ENCODE data around the gene SLC5A2. TPM values are rescaled to one million over a fixed set of nuclear protein-coding genes. Genes with fewer than 3 reads are reported as not detected.
A peak's percentile ranks its signal among the peaks of the same experiment; 100 is the strongest.

The SLC5A2 gene
- total RNA-seq, 1 experiment from 2014 or later = 1.6 TPM

DNA sequence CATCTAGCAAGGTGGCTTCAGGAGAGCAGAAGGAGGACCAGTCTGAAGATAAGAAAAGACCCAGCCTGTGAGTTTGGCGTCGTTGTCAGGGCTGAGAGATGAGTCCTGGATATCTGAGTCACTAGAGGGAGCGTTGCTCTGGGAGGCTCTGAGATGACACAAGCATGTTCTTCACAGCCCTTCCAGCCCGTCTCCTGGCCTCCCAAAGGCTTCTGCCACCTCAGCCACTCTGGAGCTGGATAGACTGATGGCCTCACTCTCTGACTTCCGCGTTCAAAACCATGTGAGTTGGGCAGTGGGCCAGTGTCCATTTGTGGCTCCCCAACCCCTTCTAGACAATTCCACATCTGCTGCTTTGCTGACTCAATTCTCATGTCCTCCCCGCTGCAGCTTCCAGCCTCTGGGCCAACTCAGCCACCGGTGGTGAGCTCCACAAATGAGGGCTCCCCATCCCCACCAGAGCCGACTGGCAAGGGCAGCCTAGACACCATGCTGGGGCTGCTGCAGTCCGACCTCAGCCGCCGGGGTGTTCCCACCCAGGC, 8.7 kb upstream of the SLC5A2 start:
- no peak overlapping the region for H3K27ac Mint-ChIP-seq (ENCODE audit: unreplicated experiment)
- peaks cover 31% of the 10 kb centered on the region for H3K4me1 Mint-ChIP-seq (ENCODE audit: low read depth, unreplicated experiment)
- intact Hi-C loops (cut with micrococcal nuclease; ENCODE audit: unreplicated experiment) = no loop called here
- H3K27me3 Mint-ChIP-seq (ENCODE audit: unreplicated experiment) = no peaks in the 10 kb centered on the region
- DNase-seq = no peak
- no peak overlapping the region for H3K4me3 Mint-ChIP-seq (ENCODE audit: low read depth, unreplicated experiment)
- H3K36me3 Mint-ChIP-seq (ENCODE audit: insufficient read depth, unreplicated experiment) = peaks cover 43% of the 10 kb centered on the region
- TF ChIP-seq, protein P1, sequence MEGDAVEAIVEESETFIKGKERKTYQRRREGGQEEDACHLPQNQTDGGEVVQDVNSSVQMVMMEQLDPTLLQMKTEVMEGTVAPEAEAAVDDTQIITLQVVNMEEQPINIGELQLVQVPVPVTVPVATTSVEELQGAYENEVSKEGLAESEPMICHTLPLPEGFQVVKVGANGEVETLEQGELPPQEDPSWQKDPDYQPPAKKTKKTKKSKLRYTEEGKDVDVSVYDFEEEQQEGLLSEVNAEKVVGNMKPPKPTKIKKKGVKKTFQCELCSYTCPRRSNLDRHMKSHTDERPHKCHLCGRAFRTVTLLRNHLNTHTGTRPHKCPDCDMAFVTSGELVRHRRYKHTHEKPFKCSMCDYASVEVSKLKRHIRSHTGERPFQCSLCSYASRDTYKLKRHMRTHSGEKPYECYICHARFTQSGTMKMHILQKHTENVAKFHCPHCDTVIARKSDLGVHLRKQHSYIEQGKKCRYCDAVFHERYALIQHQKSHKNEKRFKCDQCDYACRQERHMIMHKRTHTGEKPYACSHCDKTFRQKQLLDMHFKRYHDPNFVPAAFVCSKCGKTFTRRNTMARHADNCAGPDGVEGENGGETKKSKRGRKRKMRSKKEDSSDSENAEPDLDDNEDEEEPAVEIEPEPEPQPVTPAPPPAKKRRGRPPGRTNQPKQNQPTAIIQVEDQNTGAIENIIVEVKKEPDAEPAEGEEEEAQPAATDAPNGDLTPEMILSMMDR (IDR thresholded peaks at IDR 0.05; ENCODE audit: unreplicated experiment) = no peak
- BruUV-seq (replicated peaks) = TSS peak; percentile 18
- CTCF ChIA-PET = no interaction called here
- H3K9me3 Mint-ChIP-seq (ENCODE audit: low read depth, unreplicated experiment) = no peaks in the 10 kb centered on the region

DNA sequence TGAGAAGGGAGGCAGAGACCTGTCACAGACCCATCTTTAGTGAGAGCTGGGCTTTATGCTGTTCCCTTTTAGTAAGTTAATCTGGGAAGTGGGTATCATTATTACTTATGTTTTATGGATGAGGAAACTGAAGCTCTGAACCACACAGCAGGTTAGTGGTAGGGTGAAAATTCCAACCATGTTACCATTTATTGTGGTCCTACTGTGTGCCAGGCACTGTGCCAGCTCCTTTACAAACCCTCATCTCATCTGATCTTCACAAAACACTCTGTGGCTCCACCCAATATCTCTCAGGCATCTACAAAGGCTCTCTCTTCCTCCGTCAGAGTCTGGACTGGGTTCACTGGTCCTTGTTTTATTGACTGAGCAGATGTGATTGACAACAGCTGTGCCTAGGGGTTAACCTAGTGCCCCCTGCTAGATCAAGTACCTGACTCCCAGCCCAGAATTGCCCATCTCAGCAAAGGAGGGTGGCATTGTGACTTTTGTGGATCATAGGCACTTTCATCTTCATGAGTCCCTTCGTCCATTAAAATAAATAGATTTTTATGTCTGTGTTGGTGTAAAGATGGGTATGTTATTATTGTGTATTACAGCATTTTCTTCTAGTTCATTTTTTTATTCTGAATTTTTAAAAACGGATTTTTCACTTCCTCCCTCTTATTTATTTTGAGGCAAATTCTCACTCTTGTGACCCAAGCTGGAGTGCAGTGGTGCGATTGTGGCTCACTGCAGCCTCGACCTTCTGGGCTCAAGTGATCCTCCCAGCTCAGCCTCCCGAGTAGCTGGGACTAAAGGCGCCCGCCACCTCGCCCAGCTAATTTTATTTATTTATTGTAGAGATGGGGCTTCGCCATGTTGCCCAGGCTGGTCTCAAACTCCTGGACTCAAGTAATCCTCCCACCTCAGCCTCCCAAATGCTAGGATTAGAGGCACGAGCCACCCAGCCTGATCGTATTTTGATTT, 7.9 kb upstream of the SLC5A2 start:
- TSS peak; percentile 35 for BruUV-seq (replicated peaks)
- no peak for DNase-seq
- H3K27ac Mint-ChIP-seq (ENCODE audit: unreplicated experiment) = no peak overlapping the region
- CTCF ChIA-PET = no interaction called here
- peaks cover 43% of the 10 kb centered on the region for H3K36me3 Mint-ChIP-seq (ENCODE audit: insufficient read depth, unreplicated experiment)
- no peaks in the 10 kb centered on the region for H3K9me3 Mint-ChIP-seq (ENCODE audit: low read depth, unreplicated experiment)
- H3K4me3 Mint-ChIP-seq (ENCODE audit: low read depth, unreplicated experiment) = no peak overlapping the region
- intact Hi-C loops (cut with micrococcal nuclease; ENCODE audit: unreplicated experiment) = no loop called here
- no peaks in the 10 kb centered on the region for H3K27me3 Mint-ChIP-seq (ENCODE audit: unreplicated experiment)
- TF ChIP-seq, protein P1 (IDR thresholded peaks at IDR 0.05; ENCODE audit: unreplicated experiment) = no peak
- peaks cover 31% of the 10 kb centered on the region for H3K4me1 Mint-ChIP-seq (ENCODE audit: low read depth, unreplicated experiment)

DNA sequence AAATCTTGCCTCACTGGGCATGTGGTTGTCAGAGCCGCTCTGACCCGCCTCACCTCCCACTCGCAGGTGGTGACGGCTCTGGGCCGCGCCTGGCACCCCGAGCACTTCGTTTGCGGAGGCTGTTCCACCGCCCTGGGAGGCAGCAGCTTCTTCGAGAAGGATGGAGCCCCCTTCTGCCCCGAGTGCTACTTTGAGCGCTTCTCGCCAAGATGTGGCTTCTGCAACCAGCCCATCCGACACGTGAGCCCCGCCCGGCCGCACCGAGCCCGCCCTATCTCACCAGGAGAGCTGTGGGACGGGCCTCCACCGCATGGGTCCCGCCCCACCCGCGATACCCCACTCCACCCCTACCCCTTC, 7.0 kb upstream of the SLC5A2 start:
- BruUV-seq (replicated peaks) = no TSS peak
- intact Hi-C loops (cut with micrococcal nuclease; ENCODE audit: unreplicated experiment) = loop anchor here (2.0 kb wide), 1 partner anchor 15 kb away; no protein-coding TSS in a partner anchor
- CTCF ChIA-PET = no interaction called here
- Mint-ChIP-seq H3K27me3 (ENCODE audit: unreplicated experiment) (no peaks in the 10 kb centered on the region), H3K9me3 (ENCODE audit: low read depth, unreplicated experiment) (no peaks in the 10 kb centered on the region), H3K4me1 (ENCODE audit: low read depth, unreplicated experiment) (peaks cover 31% of the 10 kb centered on the region), H3K27ac (ENCODE audit: unreplicated experiment) (no peak overlapping the region), H3K36me3 (ENCODE audit: insufficient read depth, unreplicated experiment) (peaks cover 43% of the 10 kb centered on the region), H3K4me3 (ENCODE audit: low read depth, unreplicated experiment) (peak overlapping the region; percentile 67)
- TF ChIP-seq, protein P1 (IDR thresholded peaks at IDR 0.05; ENCODE audit: unreplicated experiment) = no peak
- DNase-seq = no peak

DNA sequence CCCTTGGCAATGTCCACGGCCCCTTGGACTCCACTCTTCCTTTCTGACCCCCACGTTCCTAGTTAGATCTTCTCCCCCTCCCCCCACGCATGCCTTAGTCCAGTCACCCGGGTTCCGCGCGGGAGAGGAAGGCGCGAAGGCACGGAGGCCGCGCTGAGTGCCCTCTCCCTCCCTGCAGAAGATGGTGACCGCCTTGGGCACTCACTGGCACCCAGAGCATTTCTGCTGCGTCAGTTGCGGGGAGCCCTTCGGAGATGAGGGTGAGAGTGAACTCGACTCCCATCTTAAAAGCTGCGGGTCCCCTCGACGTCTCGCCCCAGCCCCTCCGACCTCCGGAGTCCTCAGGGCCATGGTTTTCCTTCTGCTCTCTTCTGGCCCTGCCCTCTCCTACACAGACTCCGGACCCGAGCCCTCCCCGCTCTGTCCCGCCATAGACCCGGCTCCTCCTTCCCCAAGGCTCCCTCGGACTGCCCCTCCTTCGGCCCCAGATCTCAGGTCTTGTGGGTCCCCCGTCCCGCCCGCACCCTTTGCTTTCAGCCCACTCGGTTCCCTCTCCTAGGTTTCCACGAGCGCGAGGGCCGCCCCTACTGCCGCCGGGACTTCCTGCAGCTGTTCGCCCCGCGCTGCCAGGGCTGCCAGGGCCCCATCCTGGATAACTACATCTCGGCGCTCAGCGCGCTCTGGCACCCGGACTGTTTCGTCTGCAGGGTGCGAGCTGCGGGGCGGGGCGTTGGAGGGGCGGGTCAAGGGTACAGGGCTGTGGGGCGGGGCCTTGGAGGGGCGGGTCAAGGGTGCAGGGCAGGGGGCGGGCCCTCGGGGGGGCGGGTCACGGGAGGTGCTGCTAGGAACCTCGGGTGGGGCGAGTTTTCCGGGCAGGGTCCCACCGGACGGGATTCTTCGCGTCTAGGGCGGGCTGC, 6.4 kb upstream of the SLC5A2 start:
- peaks cover 43% of the 10 kb centered on the region for H3K36me3 Mint-ChIP-seq (ENCODE audit: insufficient read depth, unreplicated experiment)

More for the DNA sequence above, 6.4 kb upstream of the SLC5A2 start:
- TF ChIP-seq, protein P1 (IDR thresholded peaks at IDR 0.05; ENCODE audit: unreplicated experiment) = no peak
- intact Hi-C loops (cut with micrococcal nuclease; ENCODE audit: unreplicated experiment) = loop anchor here (2.0 kb wide), 1 partner anchor 16 kb away; no protein-coding TSS in a partner anchor
- no peaks in the 10 kb centered on the region for H3K27me3 Mint-ChIP-seq (ENCODE audit: unreplicated experiment)
- peak overlapping the region; percentile 43 for H3K27ac Mint-ChIP-seq (ENCODE audit: unreplicated experiment)
- CTCF ChIA-PET = interaction anchor here (0.6 to 2.9 kb wide), 6 partner anchors 14 to 392 kb away, joined by 3 to 24 read pairs (median 4); partner anchors contain the start of gene ARMC5
- no peaks in the 10 kb centered on the region for H3K9me3 Mint-ChIP-seq (ENCODE audit: low read depth, unreplicated experiment)
- DNase-seq = peak; percentile 81
- peak overlapping the region; percentile 67 for H3K4me3 Mint-ChIP-seq (ENCODE audit: low read depth, unreplicated experiment)
- H3K4me1 Mint-ChIP-seq (ENCODE audit: low read depth, unreplicated experiment) = peaks cover 26% of the 10 kb centered on the region
- BruUV-seq (replicated peaks) = no TSS peak
